ENCODE data around the gene ADAM12. TPM values are rescaled to one million over a fixed set of nuclear protein-coding genes. Genes with fewer than 3 reads are reported as not detected.

The ADAM12 gene
- total RNA-seq, 1 experiment from 2014 or later = not detected

DNA sequence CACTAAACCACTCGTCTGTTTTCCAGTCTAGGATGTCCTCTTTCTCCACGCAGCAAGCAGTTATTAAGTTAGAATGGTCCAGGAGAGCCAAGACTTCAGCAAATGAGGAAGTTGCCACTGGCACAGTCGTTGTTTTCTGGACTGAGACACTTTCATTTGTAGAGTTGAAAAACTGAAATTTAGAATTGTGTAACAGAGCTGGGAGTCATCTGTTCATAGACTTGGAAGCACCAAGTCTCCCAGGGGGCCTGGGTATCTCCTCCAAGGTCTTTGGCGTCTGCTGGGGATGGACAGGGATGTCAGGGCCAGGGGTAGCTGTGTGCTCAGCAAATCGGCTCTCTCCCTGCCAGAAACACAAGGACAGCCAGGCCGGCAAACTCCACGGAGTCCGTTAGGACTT is 283.5 kb downstream of the ADAM12 start:
- no peak overlapping the region for H3K4me2 ChIP-seq (ENCODE audit: low read length)
- H3K27me3 ChIP-seq (ENCODE audit: insufficient read depth, low read length) = peaks cover 60% of the 10 kb centered on the region
- H4K20me1 ChIP-seq (ENCODE audit: insufficient read depth) = no peaks in the 10 kb centered on the region
- no peaks in the 10 kb centered on the region for H3K9me3 ChIP-seq (ENCODE audit: control insufficient read depth in 1 of 2, insufficient read depth in 1 of 2, low read depth in 1 of 2, low read length in 2 of 2)
- no peak for DNase-seq (ENCODE audit: low read depth, low spot score)
- no peak for TF ChIP-seq SRF (IDR thresholded peaks at IDR 0.05; ENCODE audit: low read depth)
- TF ChIP-seq SIN3A (IDR thresholded peaks at IDR 0.05; ENCODE audit: low read depth) = no peak
- no peak for TF ChIP-seq CEBPB (IDR thresholded peaks at IDR 0.05; ENCODE audit: low read depth)
- TF ChIP-seq, protein P1, sequence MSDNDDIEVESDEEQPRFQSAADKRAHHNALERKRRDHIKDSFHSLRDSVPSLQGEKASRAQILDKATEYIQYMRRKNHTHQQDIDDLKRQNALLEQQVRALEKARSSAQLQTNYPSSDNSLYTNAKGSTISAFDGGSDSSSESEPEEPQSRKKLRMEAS (IDR thresholded peaks at IDR 0.05) = no peak
- TF ChIP-seq ZFX (IDR thresholded peaks at IDR 0.05) = no peak
- TF ChIP-seq, protein P2, sequence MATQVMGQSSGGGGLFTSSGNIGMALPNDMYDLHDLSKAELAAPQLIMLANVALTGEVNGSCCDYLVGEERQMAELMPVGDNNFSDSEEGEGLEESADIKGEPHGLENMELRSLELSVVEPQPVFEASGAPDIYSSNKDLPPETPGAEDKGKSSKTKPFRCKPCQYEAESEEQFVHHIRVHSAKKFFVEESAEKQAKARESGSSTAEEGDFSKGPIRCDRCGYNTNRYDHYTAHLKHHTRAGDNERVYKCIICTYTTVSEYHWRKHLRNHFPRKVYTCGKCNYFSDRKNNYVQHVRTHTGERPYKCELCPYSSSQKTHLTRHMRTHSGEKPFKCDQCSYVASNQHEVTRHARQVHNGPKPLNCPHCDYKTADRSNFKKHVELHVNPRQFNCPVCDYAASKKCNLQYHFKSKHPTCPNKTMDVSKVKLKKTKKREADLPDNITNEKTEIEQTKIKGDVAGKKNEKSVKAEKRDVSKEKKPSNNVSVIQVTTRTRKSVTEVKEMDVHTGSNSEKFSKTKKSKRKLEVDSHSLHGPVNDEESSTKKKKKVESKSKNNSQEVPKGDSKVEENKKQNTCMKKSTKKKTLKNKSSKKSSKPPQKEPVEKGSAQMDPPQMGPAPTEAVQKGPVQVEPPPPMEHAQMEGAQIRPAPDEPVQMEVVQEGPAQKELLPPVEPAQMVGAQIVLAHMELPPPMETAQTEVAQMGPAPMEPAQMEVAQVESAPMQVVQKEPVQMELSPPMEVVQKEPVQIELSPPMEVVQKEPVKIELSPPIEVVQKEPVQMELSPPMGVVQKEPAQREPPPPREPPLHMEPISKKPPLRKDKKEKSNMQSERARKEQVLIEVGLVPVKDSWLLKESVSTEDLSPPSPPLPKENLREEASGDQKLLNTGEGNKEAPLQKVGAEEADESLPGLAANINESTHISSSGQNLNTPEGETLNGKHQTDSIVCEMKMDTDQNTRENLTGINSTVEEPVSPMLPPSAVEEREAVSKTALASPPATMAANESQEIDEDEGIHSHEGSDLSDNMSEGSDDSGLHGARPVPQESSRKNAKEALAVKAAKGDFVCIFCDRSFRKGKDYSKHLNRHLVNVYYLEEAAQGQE (IDR thresholded peaks at IDR 0.05; ENCODE audit: low read depth) = no peak
- no peak for TF ChIP-seq TCF7L2 (IDR thresholded peaks at IDR 0.05; ENCODE audit: borderline replicate concordance, extremely low read depth, insufficient read depth, insufficient read length)
- BruUV-seq (replicated peaks) = no TSS peak
- no peak overlapping the region for H3K4me3 ChIP-seq (replicated peaks in 1 of 2; ENCODE audit: low read depth in 1 of 2, low read length in 2 of 2)
- no peak overlapping the region for H3K9ac ChIP-seq (ENCODE audit: low read length)
- no peaks in the 10 kb centered on the region for H3K4me1 ChIP-seq (ENCODE audit: control insufficient read depth in 1 of 2, insufficient read depth in 2 of 2, low read length in 2 of 2)
- no peak overlapping the region for H3K27ac ChIP-seq (ENCODE audit: low read depth, low read length)
- no peak overlapping the region for H2AFZ ChIP-seq (ENCODE audit: low read depth, low read length, poor library complexity, severe bottlenecking)
- H3K36me3 ChIP-seq (ENCODE audit: control insufficient read depth in 1 of 2, insufficient read depth in 2 of 2, low read length in 2 of 2) = no peaks in the 10 kb centered on the region
- ATAC-seq = no peak
- ChIA-PET POLR2A (no interaction called here), CTCF (no interaction called here), RAD21 (ENCODE audit: low non-redundant PET in 1 of 2, low total read pairs in 2 of 2, uncharacterized antibody in 2 of 2, unreplicated experiment in 2 of 2) (no interaction called here)
- no peaks in the 10 kb centered on the region for H3K79me2 ChIP-seq (ENCODE audit: insufficient read depth, low read length)
- intact Hi-C loops (cut with micrococcal nuclease) = no loop called here
- no peaks in the 10 kb centered on the region for H3K9me2 ChIP-seq (ENCODE audit: insufficient read depth)

DNA sequence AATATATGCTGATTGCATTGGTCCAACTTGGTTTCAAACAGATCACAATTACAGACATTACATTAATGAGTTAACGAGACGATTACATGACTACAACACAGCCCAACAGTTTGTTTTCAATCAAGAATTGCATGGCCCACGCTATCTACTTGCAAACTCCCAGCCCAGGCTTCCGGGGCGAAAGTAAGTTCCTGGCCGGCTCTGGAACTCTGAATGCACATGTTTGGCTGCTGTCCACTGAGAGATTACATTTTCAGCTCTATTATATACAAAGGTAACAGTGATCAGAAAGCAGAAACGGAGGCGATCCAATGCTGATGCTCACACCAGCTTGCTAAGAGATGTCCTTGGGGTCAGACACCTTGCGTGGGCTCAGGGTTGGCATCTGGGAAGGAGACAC is 285.6 kb downstream of the ADAM12 start:
- Histone ChIP-seq H3K79me2 (ENCODE audit: insufficient read depth, low read length) (no peaks in the 10 kb centered on the region), H3K4me1 (ENCODE audit: control insufficient read depth in 1 of 2, insufficient read depth in 2 of 2, low read length in 2 of 2) (no peaks in the 10 kb centered on the region), H3K27me3 (ENCODE audit: insufficient read depth, low read length) (peaks cover 57% of the 10 kb centered on the region), H3K4me2 (ENCODE audit: low read length) (no peak overlapping the region), H4K20me1 (ENCODE audit: insufficient read depth) (no peaks in the 10 kb centered on the region), H2AFZ (ENCODE audit: low read depth, low read length, poor library complexity, severe bottlenecking) (no peak overlapping the region), H3K9me2 (ENCODE audit: insufficient read depth) (no peaks in the 10 kb centered on the region), H3K36me3 (ENCODE audit: control insufficient read depth in 1 of 2, insufficient read depth in 2 of 2, low read length in 2 of 2) (no peaks in the 10 kb centered on the region), H3K9me3 (ENCODE audit: control insufficient read depth in 1 of 2, insufficient read depth in 1 of 2, low read depth in 1 of 2, low read length in 2 of 2) (no peaks in the 10 kb centered on the region), H3K9ac (ENCODE audit: low read length) (no peak overlapping the region), H3K27ac (ENCODE audit: low read depth, low read length) (no peak overlapping the region), H3K4me3 (replicated peaks in 1 of 2; ENCODE audit: low read depth in 1 of 2, low read length in 2 of 2) (no peak overlapping the region)
- DNase-seq (ENCODE audit: low read depth, low spot score) = no peak
- CTCF ChIA-PET = no interaction called here
- POLR2A ChIA-PET = no interaction called here
- no peak for ATAC-seq
- RAD21 ChIA-PET (ENCODE audit: low non-redundant PET in 1 of 2, low total read pairs in 2 of 2, uncharacterized antibody in 2 of 2, unreplicated experiment in 2 of 2) = no interaction called here
- intact Hi-C loops (cut with micrococcal nuclease) = no loop called here
- no TSS peak for BruUV-seq (replicated peaks)
- TF ChIP-seq POLR2A (IDR thresholded peaks at IDR 0.05; ENCODE audit: borderline replicate concordance, extremely low read depth, insufficient read depth, insufficient read length) (no peak), EZH2phosphoT487 (IDR thresholded peaks at IDR 0.05; ENCODE audit: borderline replicate concordance) (no peak), RAD21 (IDR thresholded peaks at IDR 0.05; ENCODE audit: low read depth) (no peak), ZNF274 (IDR thresholded peaks at IDR 0.05; ENCODE audit: low read depth, low read length) (no peak)
- TF ChIP-seq, protein P3, sequence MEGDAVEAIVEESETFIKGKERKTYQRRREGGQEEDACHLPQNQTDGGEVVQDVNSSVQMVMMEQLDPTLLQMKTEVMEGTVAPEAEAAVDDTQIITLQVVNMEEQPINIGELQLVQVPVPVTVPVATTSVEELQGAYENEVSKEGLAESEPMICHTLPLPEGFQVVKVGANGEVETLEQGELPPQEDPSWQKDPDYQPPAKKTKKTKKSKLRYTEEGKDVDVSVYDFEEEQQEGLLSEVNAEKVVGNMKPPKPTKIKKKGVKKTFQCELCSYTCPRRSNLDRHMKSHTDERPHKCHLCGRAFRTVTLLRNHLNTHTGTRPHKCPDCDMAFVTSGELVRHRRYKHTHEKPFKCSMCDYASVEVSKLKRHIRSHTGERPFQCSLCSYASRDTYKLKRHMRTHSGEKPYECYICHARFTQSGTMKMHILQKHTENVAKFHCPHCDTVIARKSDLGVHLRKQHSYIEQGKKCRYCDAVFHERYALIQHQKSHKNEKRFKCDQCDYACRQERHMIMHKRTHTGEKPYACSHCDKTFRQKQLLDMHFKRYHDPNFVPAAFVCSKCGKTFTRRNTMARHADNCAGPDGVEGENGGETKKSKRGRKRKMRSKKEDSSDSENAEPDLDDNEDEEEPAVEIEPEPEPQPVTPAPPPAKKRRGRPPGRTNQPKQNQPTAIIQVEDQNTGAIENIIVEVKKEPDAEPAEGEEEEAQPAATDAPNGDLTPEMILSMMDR (IDR thresholded peaks at IDR 0.05 in 2 of 3, conservative IDR thresholded peaks at IDR 0.05 in 1 of 3; ENCODE audit: borderline replicate concordance in 1 of 3, insufficient read depth in 1 of 3, low read depth in 2 of 3, low read length in 2 of 3) = no peak
- TF ChIP-seq, protein P1 (IDR thresholded peaks at IDR 0.05) = no peak
- TF ChIP-seq, protein P4, sequence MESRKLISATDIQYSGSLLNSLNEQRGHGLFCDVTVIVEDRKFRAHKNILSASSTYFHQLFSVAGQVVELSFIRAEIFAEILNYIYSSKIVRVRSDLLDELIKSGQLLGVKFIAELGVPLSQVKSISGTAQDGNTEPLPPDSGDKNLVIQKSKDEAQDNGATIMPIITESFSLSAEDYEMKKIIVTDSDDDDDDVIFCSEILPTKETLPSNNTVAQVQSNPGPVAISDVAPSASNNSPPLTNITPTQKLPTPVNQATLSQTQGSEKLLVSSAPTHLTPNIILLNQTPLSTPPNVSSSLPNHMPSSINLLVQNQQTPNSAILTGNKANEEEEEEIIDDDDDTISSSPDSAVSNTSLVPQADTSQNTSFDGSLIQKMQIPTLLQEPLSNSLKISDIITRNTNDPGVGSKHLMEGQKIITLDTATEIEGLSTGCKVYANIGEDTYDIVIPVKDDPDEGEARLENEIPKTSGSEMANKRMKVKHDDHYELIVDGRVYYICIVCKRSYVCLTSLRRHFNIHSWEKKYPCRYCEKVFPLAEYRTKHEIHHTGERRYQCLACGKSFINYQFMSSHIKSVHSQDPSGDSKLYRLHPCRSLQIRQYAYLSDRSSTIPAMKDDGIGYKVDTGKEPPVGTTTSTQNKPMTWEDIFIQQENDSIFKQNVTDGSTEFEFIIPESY (IDR thresholded peaks at IDR 0.05; ENCODE audit: extremely low read depth, insufficient replicate concordance, low read length) = no peak
